GM18873 (cell line): Measurements from ENCODE around the gene TSHR.
A peak's percentile ranks its signal among the peaks of the same experiment; 100 is the strongest.
"Not testable (repeated sequence)": the region's sequence is repeated elsewhere in the genome, so short reads cannot be mapped to it uniquely, and the experiment has no call there.

Source experiments
- ATAC-seq: cut with Tn5 transposase; IDR thresholded peaks from one replicate; pipeline ENCODE4 v1.9.1; 2021; ENCODE audit warnings: mild to moderate bottlenecking, moderate library complexity, moderate number of reproducible peaks; ENCODE audit not compliant: unreplicated experiment, low FRiP score

The TSHR gene

DNA sequence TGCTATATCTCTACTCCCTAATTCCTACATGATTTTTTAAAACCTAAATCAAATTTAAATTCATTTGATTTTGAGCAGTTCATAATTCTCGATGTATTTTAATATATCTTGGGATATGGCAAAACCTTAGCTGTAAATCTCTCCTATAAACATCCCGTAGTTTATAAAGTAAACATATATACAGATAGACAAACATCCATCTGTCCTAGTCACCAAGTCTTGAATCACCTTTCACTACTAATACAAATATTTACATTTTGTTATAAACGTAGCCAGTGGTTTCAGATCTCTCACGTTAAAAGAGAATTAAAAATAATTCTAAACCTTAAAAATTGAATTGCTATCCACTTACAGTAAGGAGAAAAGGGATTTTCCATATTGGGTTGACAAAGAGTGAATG is 107.0 kb downstream of the TSHR start:
- ATAC-seq = no peak

DNA sequence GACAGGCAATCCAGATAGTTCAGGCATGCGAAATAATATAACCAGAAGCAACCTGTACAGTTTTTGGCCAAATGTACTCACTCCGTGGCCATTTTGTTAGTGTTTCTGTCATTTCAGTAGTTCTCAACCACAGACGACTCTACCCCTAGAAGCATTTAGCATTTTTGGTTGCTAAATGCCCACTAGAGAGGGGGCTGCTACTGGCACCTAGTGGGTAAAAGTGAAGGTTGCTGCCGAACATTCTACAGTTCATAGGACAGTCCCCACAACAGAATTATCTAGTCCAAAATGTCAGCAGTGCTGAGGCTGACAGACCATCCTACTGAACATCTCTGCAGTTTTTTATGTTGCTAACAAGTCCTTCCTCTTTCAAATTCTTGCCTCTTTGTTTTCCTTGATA is 107.4 kb downstream of the TSHR start:
- peak; percentile 87 for ATAC-seq

- ATAC-seq = no peak
These were observed 111.3 kb downstream of the TSHR start for GRCh38 chr14:81066672-81067071.

DNA sequence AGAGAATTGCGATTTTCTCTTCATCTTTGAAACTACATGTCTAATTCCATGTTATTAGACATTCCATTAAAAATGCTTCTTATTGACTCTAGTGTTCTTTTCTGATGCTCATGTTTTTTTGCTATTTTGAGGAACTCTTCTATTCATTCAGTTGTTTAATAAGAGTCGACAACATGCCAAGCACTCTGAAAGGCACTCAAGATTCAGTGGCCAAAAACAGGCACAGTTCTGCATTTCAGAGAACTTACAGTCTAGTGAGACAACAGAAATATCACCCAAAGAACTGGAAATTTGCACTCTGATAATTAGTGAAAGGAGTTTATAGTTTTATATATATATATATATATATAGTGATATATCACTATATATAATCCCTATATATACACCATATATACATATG is 111.7 kb downstream of the TSHR start:
- no peak for ATAC-seq

- no peak for ATAC-seq
These were observed 112.9 kb downstream of the TSHR start for GRCh38 chr14:81068176-81068782.

DNA sequence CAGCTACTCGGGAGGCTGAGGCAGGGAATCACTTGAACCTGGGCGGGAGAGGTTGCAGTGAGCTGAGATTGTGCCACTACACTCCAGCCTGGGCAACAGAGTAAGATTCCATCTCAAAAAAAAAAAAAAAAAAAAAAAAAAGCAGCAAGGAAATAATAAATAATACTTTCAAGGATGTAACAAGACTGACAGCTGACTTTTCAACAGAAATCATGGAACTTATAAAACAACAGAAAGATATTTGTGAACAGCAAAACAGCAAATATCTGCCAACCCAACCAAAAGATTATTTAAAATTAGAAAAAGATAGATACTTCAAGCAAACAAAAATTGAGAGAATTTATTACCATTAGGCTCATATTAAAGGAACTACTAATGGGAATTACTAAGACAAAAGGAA is 115.1 kb downstream of the TSHR start:
- ATAC-seq = no peak

DNA sequence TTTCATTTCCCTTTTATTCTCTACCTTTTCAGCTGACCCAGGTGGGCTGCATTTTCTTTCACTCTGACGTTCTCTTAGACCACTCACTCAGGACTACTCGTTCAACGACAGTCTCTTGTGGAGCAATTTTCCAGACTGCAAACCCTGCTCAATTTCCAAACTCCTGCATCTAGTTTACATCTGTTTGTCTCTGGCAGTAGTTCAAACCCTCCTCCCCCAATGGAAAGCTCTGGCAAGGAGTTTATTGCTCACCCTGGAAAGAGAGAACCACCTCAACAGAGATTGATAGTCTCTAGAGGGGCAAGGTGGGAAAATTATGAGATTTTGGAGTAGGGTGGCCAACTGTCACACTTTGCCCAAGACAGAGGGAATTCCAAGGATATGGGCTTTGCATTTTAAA is 130.2 kb downstream of the TSHR start:
- no peak for ATAC-seq

GRCh38 chr14:81087230-81087629 is 131.8 kb downstream of the TSHR start:
- ATAC-seq = no peak

- no peak for ATAC-seq
These were observed 135.7 kb downstream of the TSHR start for GRCh38 chr14:81091139-81091538.

GRCh38 chr14:81091660-81092059 is 136.2 kb downstream of the TSHR start:
- no peak for ATAC-seq

DNA sequence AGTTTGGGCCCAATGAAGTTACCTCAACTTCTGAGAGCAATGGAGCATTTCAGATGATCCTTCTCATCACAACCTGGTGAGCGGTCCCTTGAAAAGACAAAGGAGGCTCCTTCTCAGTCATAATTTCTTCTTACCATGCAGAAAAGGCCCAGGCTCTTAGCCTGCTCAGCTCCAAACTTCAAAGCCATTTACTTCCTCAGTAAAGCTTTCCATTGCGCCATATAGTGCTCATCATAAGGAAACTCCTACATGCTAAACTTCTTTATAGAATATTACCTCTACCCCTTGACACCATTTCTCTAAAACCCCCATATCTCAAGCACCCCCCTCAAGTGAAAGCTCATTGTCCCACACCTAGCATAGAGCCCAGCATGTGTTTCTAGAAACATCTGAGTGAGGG is 138.2 kb downstream of the TSHR start:
- ATAC-seq = no peak

GRCh38 chr14:81095539-81095938 is 140.1 kb downstream of the TSHR start:
- ATAC-seq = no peak

DNA sequence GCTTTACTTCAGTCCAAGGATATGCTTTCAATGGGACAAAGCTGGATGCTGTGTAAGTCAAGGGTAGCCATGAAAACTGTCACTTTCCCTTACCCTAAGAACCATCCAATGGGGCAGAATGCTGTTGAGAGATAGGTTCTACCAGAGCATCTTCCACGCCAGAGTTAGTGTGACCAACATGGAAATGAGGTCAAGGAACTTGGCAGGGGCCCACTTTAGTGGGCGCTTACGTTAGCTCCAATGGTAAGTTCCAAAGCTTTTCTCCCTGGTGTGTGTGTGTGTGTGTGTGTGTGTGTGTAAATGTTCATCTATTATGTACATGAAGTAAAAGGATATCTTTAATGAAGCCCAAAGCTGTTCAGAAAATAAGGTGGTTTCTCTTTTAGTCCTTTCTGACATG is 141.2 kb downstream of the TSHR start:
- ATAC-seq = no peak

GRCh38 chr14:81102217-81102616 is 146.8 kb downstream of the TSHR start:
- no peak for ATAC-seq

GRCh38 chr14:81103443-81103842 is 148.0 kb downstream of the TSHR start:
- ATAC-seq = no peak

DNA sequence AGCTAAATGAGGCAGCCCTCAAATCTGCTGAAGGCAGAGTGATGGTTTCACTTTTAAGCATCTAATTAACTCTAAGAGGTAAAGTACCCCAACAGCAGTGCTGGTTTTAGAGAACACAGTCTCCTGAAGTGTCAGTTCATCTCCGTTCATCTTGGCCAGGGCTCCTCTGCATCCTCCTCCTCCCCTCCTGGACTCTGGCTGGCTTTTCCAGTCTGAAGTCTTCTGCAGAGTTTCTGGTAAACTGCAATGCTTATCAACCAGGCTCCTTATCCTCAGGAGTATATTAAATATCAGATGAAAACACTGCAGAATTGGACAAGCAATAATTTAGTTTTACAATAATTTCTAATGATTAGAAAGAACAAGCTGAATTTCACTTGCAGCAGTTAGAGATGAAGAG is 150.0 kb downstream of the TSHR start:
- ATAC-seq = no peak

- no peak for ATAC-seq
These were observed 150.5 kb downstream of the TSHR start for GRCh38 chr14:81105961-81106360.

GRCh38 chr14:81110186-81110585 is 154.8 kb downstream of the TSHR start:
- no peak for ATAC-seq

GRCh38 chr14:81113176-81113575 is 157.8 kb downstream of the TSHR start:
- ATAC-seq = no peak

DNA sequence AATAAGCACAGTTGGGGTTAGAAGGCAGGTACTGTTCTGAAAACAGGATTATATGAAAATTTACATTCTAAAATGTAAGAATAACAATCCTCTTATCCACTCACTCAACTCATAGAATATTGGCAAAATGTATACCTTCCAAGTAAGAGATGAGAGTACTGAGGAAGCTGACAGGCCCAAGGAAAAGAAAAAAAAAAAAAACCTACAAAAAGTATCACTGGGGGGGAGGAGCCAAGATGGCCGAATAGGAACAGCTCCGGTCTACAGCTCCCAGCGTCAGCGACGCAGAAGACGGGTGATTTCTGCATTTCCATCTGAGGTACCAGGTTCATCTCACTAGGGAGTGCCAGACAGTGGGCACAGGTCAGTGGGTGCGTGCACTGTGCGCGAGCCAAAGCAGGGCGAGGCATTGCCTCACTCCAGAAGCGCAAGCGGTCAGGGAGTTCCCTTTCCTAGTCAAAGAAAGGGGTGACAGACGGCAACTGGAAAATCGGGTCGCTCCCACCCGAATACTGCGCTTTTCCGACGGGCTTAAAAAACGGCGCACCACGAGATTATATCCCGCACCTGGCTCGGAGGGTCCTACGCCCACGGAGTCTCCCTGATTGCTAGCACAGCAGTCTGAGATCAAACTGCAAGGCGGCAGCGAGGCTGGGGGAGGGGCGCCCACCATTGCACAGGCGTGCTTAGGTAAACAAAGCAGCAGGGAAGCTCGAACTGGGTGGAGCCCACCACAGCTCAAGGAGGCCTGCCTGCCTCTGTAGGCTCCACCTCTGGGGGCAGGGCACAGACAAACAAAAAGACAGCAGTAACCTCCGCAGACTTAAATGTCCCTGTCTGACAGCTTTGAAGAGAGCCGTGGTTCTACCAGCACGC is 158.8 kb downstream of the TSHR start:
- ATAC-seq = not testable (repeated sequence)

DNA sequence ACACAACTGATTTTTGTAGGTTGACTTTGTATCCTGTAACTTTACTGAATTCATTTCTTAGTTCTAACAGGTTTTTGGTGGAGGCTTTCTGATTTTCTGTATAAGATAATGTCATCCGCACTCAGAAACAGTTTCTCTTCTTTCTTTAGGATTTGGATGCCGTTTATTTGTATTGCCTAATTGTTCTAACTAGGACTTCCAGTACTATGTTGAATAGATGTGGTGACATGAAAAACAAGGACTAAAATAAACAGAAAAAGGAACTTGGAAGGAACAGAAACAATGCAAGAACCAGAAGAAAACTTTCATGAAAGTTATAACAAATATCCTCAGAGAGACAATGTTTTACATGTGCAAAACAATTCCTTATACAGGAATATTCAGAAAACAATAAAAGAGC is 165.1 kb downstream of the TSHR start:
- no peak for ATAC-seq

GRCh38 chr14:81122326-81122725 is 166.9 kb downstream of the TSHR start:
- ATAC-seq = peak; percentile 100
